ENCODE data around the gene SUSD3.

Gene SUSD3

GRCh38 chr9:93081081-93081529 is 22.6 kb downstream of the SUSD3 start:
- no peaks in the 10 kb centered on the region for H3K36me3 ChIP-seq (ENCODE audit: insufficient read depth, low read length)
- no peak overlapping the region for H3K9ac ChIP-seq (ENCODE audit: low read length)
- no peak overlapping the region for H3K27ac ChIP-seq (ENCODE audit: low read depth, low read length)
- no peak overlapping the region for H3K4me3 ChIP-seq (ENCODE audit: low read depth in 1 of 2, low read length in 2 of 2)
- H3K27me3 ChIP-seq (ENCODE audit: control insufficient read depth in 1 of 2, insufficient read depth in 2 of 2, low read length in 2 of 2), result no peaks in the 10 kb centered on the region
- no peaks in the 10 kb centered on the region for H3K4me1 ChIP-seq (ENCODE audit: insufficient read depth, low read length)
- H3K9me3 ChIP-seq (ENCODE audit: low read length), result no peaks in the 10 kb centered on the region

DNA sequence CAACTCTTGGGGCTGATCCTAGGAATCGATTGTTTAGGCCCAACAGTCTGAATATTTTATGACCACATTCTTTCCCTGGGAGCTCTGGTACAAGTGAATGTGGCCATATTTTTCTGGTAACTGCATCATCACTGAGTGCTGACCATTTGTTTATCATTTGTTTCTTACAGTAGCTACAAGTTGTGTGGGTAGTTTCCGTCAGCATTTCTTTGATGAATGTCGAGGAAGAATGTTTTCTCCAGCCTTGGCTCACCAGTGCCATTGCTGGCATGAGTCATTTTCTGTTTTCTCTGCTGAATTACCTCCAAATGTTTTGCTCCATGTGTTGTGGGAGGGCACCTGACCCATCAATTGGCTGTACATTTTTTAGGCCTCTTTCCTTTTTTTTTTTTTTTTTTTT is 23.4 kb downstream of the SUSD3 start:
- H3K4me1 ChIP-seq (ENCODE audit: insufficient read depth, low read length), result no peaks in the 10 kb centered on the region
- no peaks in the 10 kb centered on the region for H3K27me3 ChIP-seq (ENCODE audit: control insufficient read depth in 1 of 2, insufficient read depth in 2 of 2, low read length in 2 of 2)
- H3K9me3 ChIP-seq (ENCODE audit: low read length), result no peaks in the 10 kb centered on the region
- H3K4me3 ChIP-seq (ENCODE audit: low read depth in 1 of 2, low read length in 2 of 2), result no peak overlapping the region
- H3K36me3 ChIP-seq (ENCODE audit: insufficient read depth, low read length), result no peaks in the 10 kb centered on the region
- H3K9ac ChIP-seq (ENCODE audit: low read length), result no peak overlapping the region
- H3K27ac ChIP-seq (ENCODE audit: low read depth, low read length), result no peak overlapping the region

DNA sequence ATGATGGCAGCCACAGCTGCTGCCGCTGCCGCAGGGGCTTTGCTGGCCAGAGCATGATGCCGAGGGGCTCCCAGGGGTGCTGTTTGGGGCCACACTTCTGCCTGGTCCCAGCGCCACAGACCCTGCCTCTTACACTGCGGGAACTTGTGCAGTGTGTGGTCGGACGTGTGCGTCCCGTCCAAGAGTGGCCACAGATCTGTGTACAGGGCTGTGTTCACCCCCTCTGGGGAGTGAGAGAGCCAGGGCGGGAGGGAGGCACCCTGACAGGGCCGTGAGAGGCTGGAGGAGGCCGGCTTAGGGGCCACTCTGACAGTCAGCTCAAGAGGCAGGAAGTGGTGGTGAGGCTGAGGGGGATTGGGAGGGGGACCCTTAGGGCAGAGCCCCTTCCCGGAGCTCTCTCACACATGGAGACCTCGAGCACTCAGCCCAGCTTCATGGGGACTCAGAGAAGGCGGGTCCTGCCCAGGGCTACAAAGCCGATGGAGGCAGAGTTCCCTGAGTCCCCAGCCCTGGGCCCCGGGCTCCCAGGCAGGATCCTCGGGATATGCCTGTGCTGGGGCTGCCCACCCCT is 24.4 kb downstream of the SUSD3 start:
- no peaks in the 10 kb centered on the region for H3K4me1 ChIP-seq (ENCODE audit: insufficient read depth, low read length)
- no peaks in the 10 kb centered on the region for H3K27me3 ChIP-seq (ENCODE audit: control insufficient read depth in 1 of 2, insufficient read depth in 2 of 2, low read length in 2 of 2)
- no peaks in the 10 kb centered on the region for H3K9me3 ChIP-seq (ENCODE audit: low read length)
- H3K4me3 ChIP-seq (ENCODE audit: low read depth in 1 of 2, low read length in 2 of 2), result no peak overlapping the region
- no peak overlapping the region for H3K9ac ChIP-seq (ENCODE audit: low read length)
- H3K27ac ChIP-seq (ENCODE audit: low read depth, low read length), result no peak overlapping the region
- no peaks in the 10 kb centered on the region for H3K36me3 ChIP-seq (ENCODE audit: insufficient read depth, low read length)

- Histone ChIP-seq H3K9ac (ENCODE audit: low read length) (no peak overlapping the region), H3K4me3 (ENCODE audit: low read depth in 1 of 2, low read length in 2 of 2) (no peak overlapping the region), H3K36me3 (ENCODE audit: insufficient read depth, low read length) (no peaks in the 10 kb centered on the region), H3K9me3 (ENCODE audit: low read length) (no peaks in the 10 kb centered on the region), H3K4me1 (ENCODE audit: insufficient read depth, low read length) (no peaks in the 10 kb centered on the region), H3K27me3 (ENCODE audit: control insufficient read depth in 1 of 2, insufficient read depth in 2 of 2, low read length in 2 of 2) (no peaks in the 10 kb centered on the region), H3K27ac (ENCODE audit: low read depth, low read length) (no peak overlapping the region)
These were observed 25.3 kb downstream of the SUSD3 start for GRCh38 chr9:93083592-93084470.

DNA sequence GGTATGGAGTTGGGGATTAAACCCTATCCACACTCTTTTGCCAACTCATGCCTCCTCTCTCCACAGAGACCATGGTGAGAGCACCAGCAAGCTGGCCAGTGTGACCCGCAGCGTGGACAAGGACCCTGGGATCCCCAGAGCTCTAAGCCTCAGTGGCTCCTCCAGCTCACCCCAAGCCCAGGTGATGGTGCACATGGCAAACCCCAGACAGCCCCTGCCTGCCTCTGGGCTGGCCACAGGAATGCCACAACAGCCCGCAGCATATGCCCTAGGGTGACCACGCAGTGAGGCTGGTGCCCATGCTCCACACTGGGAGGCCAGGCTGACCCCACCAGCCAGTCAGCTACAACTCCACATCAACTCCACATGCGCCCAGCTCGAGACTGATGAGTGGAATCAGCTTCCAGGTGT is 26.0 kb downstream of the SUSD3 start:
- Histone ChIP-seq H3K4me3 (ENCODE audit: low read depth in 1 of 2, low read length in 2 of 2) (no peak overlapping the region), H3K9ac (ENCODE audit: low read length) (no peak overlapping the region), H3K4me1 (ENCODE audit: insufficient read depth, low read length) (no peaks in the 10 kb centered on the region), H3K9me3 (ENCODE audit: low read length) (no peaks in the 10 kb centered on the region), H3K27ac (ENCODE audit: low read depth, low read length) (no peak overlapping the region), H3K36me3 (ENCODE audit: insufficient read depth, low read length) (no peaks in the 10 kb centered on the region), H3K27me3 (ENCODE audit: control insufficient read depth in 1 of 2, insufficient read depth in 2 of 2, low read length in 2 of 2) (no peaks in the 10 kb centered on the region)

GRCh38 chr9:93085676-93086075 is 27.2 kb downstream of the SUSD3 start:
- Histone ChIP-seq H3K9ac (ENCODE audit: low read length) (no peak overlapping the region), H3K9me3 (ENCODE audit: low read length) (no peaks in the 10 kb centered on the region), H3K27me3 (ENCODE audit: control insufficient read depth in 1 of 2, insufficient read depth in 2 of 2, low read length in 2 of 2) (no peaks in the 10 kb centered on the region), H3K4me3 (ENCODE audit: low read depth in 1 of 2, low read length in 2 of 2) (no peak overlapping the region), H3K36me3 (ENCODE audit: insufficient read depth, low read length) (no peaks in the 10 kb centered on the region), H3K27ac (ENCODE audit: low read depth, low read length) (no peak overlapping the region), H3K4me1 (ENCODE audit: insufficient read depth, low read length) (no peaks in the 10 kb centered on the region)

- Histone ChIP-seq H3K27me3 (ENCODE audit: control insufficient read depth in 1 of 2, insufficient read depth in 2 of 2, low read length in 2 of 2) (no peaks in the 10 kb centered on the region), H3K9ac (ENCODE audit: low read length) (no peak overlapping the region), H3K4me3 (ENCODE audit: low read depth in 1 of 2, low read length in 2 of 2) (no peak overlapping the region), H3K9me3 (ENCODE audit: low read length) (no peaks in the 10 kb centered on the region), H3K27ac (ENCODE audit: low read depth, low read length) (no peak overlapping the region), H3K36me3 (ENCODE audit: insufficient read depth, low read length) (no peaks in the 10 kb centered on the region), H3K4me1 (ENCODE audit: insufficient read depth, low read length) (no peaks in the 10 kb centered on the region)
These were observed 28.1 kb downstream of the SUSD3 start for GRCh38 chr9:93086447-93087224.

DNA sequence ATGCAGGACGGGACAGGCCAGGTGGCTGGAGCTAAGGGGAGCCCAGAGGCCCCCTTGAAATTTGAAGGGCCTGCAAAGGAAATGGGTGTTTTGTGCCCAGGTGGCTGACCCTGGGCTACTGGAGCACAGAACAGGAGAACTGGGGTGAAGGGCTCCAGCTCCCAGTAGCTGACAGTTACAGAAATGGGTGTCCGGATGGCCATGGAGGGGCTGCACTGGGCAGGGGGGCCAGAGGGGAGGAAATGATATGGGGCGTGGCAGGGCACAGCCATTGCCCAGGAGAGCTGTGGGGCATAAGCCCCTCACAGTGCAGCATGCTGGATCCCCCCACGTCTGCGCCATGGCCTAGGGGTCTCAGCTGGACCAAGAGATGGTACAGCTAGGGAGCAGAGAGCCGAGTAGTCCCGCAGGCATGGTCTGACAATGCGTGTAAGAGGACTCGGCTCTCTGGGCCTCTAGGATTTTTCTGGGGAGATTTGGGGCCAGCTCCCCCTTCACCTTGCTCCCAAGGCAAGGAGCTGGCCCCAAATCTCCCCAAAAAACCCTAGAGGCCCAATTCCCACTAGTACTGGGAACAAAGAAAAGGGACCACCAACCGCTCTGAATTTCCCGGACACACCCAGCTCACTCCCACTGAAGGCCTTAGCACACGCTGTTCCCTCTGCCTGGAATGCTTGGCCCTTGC is 29.6 kb downstream of the SUSD3 start:
- H3K9me3 ChIP-seq (ENCODE audit: low read length), result no peaks in the 10 kb centered on the region

DNA sequence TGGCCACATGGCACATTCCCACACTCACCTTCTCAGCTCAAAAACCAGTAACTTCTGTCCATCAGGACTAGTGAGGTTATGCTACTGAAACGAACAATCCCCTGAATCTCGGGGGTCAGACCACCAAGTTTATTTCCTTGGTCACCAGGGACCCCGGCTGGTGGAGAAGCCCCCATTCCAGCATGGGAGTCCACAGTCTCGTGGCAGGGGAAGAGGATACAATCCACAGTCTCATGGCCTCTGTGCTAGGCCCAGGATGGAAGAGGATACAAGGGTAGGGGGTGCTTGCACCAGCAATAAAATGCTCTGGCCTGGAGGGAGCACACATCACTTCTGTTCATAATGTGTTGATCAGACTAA is 30.1 kb downstream of the SUSD3 start:
- Histone ChIP-seq H3K4me3 (ENCODE audit: low read depth in 1 of 2, low read length in 2 of 2) (no peak overlapping the region), H3K36me3 (ENCODE audit: insufficient read depth, low read length) (no peaks in the 10 kb centered on the region), H3K9me3 (ENCODE audit: low read length) (no peaks in the 10 kb centered on the region), H3K27ac (ENCODE audit: low read depth, low read length) (no peak overlapping the region), H3K9ac (ENCODE audit: low read length) (no peak overlapping the region), H3K4me1 (ENCODE audit: insufficient read depth, low read length) (no peaks in the 10 kb centered on the region), H3K27me3 (ENCODE audit: control insufficient read depth in 1 of 2, insufficient read depth in 2 of 2, low read length in 2 of 2) (no peaks in the 10 kb centered on the region)

More for the DNA sequence above, 29.6 kb downstream of the SUSD3 start:
- no peak overlapping the region for H3K4me3 ChIP-seq (ENCODE audit: low read depth in 1 of 2, low read length in 2 of 2)
- H3K36me3 ChIP-seq (ENCODE audit: insufficient read depth, low read length), result no peaks in the 10 kb centered on the region
- H3K4me1 ChIP-seq (ENCODE audit: insufficient read depth, low read length), result no peaks in the 10 kb centered on the region
- H3K27ac ChIP-seq (ENCODE audit: low read depth, low read length), result no peak overlapping the region
- H3K27me3 ChIP-seq (ENCODE audit: control insufficient read depth in 1 of 2, insufficient read depth in 2 of 2, low read length in 2 of 2), result no peaks in the 10 kb centered on the region
- no peak overlapping the region for H3K9ac ChIP-seq (ENCODE audit: low read length)

DNA sequence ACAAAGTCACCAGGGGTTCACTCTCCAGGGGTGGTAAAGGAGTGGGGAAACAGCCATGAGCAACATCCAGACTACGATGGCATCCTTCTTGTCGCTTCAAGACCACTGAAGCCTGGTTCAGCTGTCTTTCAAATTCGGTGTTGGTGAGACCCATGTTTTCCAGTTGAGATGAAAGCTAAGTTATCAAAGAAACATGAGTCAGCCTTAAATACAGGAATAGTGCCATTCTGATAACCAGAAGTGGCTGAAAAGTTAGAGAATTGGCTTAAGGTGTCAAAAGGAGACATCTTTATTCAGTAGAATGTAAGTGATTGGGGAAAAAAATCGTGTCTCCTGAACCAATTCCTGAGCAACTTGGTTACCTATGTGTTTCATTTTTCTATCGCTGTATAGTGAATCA is 30.5 kb downstream of the SUSD3 start:
- H3K4me3 ChIP-seq (ENCODE audit: low read depth in 1 of 2, low read length in 2 of 2), result no peak overlapping the region
- no peaks in the 10 kb centered on the region for H3K36me3 ChIP-seq (ENCODE audit: insufficient read depth, low read length)
- no peaks in the 10 kb centered on the region for H3K27me3 ChIP-seq (ENCODE audit: control insufficient read depth in 1 of 2, insufficient read depth in 2 of 2, low read length in 2 of 2)

GRCh38 chr9:93089481-93089991 is 31.0 kb downstream of the SUSD3 start:
- no peak overlapping the region for H3K27ac ChIP-seq (ENCODE audit: low read depth, low read length)
- no peaks in the 10 kb centered on the region for H3K36me3 ChIP-seq (ENCODE audit: insufficient read depth, low read length)
- H3K9ac ChIP-seq (ENCODE audit: low read length), result no peak overlapping the region
- no peaks in the 10 kb centered on the region for H3K9me3 ChIP-seq (ENCODE audit: low read length)
- no peaks in the 10 kb centered on the region for H3K27me3 ChIP-seq (ENCODE audit: control insufficient read depth in 1 of 2, insufficient read depth in 2 of 2, low read length in 2 of 2)
- peaks cover 5% of the 10 kb centered on the region for H3K4me1 ChIP-seq (ENCODE audit: insufficient read depth, low read length)
- no peak overlapping the region for H3K4me3 ChIP-seq (ENCODE audit: low read depth in 1 of 2, low read length in 2 of 2)

More for the DNA sequence above, 30.5 kb downstream of the SUSD3 start:
- Histone ChIP-seq H3K9ac (ENCODE audit: low read length) (no peak overlapping the region), H3K4me1 (ENCODE audit: insufficient read depth, low read length) (no peaks in the 10 kb centered on the region), H3K27ac (ENCODE audit: low read depth, low read length) (no peak overlapping the region), H3K9me3 (ENCODE audit: low read length) (no peaks in the 10 kb centered on the region)

All from muscle layer of colon (tissue), 2 donors.